Activated CD4-positive, alpha-beta T cell treated with anti-CD3 and anti-CD28 coated beads, Interleukin-2, amount 50 U/mL, for 16 hours (primary cell): Measurements from ENCODE around the gene MSH5.
"Not testable (repeated sequence)": the region's sequence is repeated elsewhere in the genome, so short reads cannot be mapped to it uniquely, and the experiment has no call there.

Source experiments
- DNase-seq: peaks from one replicate; pipeline ENCODE4 v3.0.0-alpha.2; 2020

The MSH5 gene

DNA sequence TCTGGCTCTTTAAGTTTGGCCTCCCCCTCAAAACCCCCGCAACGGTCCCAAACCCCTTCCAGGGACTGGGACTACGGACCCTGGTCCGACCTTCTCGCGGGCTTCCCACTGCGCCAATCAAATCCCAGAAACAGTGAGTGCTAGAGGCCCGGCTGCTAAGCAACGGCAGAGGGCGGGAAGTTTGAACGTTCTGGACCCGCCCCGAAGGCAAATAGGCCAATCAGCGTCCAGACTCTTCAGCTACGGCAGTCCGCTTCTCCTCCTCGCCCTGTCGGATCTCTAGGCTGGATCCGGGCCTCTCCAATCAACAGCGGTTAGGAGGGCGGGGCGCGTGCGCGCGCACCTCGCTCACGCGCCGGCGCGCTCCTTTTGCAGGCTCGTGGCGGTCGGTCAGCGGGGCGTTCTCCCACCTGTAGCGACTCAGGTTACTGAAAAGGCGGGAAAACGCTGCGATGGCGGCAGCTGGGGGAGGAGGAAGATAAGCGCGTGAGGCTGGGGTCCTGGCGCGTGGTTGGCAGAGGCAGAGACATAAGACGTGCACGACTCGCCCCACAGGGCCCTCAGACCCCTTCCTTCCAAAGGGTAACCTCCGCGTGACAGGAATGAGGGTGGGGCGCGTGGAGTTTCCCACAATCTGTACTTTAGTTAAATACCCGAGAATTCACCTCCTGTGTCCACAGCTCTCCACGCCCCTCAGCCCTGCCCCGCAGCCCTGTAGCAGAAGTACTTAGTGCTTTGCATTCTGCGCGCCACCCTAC, at the start of gene MSH5:
MSH5 (plus strand) TSS at position 367 of the 758 bp plus-strand sequence. CDS start 462 bp downstream, outside the sequence.
- DNase-seq, result peak; percentile 100

DNA sequence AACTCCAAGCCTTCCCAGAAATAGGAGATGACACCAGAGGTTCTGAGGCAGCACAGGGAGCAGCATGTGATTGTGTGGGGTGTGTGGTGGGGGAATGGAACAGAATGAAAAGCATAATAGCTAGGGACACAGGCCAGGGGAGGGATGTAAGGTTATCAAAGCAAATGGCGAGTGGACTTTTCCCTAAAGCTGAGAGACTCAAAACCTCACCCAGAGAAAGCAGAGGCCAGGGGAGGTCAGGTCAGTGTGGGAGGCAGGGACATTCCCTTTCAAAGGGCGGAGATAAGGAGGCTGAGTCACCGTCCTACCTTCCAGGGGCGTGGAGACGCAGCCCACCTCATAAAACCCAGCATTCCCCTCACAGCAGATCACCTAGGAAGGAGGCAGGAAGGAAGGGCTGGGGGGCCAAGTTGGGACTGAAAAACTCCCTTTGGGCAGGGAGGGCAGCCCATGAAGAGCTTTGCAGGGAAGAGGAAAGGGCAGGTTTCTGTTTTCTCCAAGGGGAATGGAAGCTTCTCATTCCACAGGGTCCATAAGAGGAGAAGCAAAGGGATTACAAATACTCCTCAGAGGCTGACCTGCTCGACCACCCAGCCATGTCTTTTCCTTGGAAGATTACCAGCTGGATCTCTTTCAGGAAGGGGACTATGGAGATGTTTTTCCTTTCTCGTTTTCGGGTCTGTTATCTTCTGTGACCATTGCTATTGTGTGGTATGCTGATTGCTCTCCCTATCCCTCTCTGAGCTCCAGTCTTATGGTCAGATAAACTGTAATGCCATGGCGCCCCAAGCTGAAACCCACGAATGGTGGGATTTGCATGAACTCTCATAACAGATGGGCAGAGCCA, 49.4 kb upstream of the MSH5 start:
- DNase-seq, result no peak

DNA sequence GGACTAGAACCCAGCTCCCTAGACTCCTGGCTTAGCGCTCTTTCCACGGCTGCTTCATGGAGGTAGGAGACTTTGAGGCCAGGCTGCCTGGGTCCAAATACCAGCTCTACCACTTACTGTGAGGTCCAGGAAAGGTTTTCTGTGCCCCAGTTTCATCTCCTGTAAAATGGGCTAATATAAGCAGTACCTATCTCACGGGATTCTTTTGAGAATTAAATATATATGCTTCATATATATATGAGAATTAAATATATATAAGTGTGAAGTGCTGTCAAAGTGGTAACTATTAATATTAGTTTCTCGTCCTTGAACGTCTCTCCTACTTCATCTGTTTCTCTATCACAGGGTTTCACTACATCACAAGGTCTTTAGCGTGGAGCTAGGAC, 48.7 kb upstream of the MSH5 start:
- DNase-seq, result no peak

DNA sequence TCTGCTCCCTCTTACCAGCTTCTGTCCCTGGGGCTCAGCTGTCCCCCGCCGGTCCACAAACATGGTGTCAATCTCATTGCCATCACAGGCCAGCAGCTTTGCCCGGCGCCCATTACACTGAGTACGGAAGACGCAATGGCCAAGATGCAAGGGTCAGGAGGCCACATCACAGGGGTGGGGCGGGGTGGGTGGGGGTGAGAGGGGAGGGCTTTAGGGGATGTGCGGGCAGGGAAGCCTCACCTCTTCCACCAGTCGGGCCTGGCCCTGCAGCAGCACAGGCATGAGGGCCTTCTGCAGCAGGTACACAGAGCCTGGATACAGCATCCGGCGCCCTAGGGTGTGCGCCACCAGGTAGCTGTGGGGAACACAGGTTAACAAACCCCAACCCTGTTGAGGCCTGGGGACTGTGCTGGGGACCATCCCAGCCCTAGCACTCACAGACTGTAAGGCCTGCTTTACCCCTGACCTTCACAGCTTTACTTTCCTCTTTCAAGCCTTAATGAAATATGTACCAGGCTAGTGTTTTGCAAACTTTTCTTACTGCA, 48.2 kb upstream of the MSH5 start:
- no peak for DNase-seq

DNA sequence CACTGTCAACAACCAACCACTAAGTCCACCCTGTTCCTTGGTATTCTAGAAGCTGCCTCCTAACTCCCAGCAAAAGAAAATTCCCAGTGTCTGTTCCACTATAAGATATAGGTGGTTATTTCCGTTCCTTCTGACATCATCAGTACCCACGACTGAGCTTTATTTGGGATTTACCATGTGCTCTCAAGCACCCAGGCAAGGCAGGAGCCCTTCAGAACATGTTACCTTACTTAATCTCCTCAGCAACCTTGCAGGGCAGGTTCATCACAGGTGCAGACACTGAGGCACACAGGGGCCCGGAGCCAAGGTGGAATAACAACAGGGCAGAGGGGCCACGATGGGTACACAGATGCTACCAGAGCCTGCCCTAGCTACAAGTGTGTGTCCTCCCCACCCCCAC, 47.5 kb upstream of the MSH5 start:
- DNase-seq, result no peak

DNA sequence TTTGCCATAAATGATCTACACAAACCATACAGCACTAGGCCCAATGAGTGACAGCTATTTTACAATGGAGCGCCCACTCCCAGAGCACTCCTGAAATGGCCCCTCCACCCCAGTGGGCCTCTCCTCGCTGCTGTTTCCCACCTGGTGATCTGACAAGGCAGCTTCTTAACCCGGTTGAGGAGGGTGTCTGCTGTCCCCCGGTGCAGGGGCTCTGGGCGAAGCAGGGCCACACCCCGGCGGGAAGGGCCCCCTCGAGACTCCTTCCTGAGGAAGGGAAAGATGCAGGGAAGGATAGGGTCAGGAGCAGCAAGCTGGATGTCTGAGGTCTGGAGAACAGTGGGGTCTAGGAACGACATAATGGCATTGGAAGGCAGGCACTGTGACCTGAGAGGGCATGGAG, 46.9 kb upstream of the MSH5 start:
- DNase-seq, result no peak

DNA sequence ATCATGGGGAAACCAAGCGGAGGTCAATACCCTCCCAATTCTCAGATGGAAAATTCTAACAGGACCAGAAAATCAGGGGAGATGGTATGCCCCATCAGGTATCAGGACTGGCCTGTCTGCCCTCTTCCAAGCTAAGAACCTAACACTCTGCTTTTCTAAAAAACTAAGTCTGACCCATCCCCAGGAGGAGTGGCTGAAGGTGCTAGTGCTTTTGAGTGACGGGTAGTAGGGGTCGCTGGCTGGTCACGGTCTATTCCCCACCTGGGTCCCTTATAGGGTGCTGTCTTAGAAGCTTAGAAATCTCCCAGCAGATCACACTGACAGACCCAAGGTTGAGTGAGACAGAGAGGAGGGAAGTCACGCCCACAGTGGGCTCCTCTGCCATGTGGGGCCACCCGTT, 46.3 kb upstream of the MSH5 start:
- DNase-seq, result no peak

DNA sequence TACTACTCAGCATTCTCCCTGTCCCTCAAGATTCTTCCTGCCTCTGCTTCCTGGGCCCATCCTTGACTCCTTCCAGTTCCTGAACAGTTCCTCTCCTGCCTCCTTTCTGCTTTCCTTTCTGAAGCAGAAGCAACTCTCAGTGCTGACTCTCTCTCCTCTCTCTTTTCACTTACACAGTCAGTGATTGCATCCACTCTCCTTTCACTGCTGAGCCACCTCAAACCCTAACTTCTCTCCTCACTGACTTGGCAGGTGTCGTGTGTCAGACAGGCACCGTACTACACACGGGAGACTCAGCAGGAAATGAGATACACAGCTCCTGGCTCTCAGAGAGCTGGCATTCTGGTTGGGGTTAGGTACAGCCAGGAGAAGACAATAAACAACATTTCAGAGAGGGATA, 42.2 kb upstream of the MSH5 start:
- DNase-seq, result peak; percentile 36

DNA sequence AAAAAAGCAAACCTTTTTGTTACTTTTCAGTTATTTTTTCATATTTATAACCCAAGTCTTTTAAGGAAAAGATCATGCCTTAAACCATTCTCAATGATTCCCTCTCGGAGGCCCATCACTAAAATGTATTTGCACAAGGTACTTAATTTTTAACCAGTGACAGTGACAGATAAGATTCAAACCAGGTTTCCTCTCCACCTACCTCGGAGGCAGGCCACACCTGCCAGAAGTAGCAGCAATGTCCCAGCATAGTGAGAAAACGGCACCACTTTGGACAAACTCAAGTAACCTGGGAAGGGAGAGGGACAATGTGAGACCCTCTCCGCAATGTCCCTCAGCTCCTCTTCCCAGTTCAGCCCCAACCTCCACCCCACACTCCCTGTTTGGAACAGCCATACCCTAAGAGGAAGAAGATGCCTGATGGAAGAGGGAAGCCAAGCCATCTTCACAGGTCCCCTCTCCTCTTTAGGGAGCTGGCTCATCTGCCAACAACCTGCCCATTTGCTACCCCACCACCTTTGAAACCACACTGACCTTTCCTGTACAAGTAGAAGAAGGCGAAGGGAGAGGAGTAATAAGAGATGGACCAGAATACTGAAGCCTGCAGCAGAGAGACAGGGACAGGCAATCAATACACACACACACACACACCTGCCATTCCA, 38.9 kb upstream of the MSH5 start:
- DNase-seq, result no peak

DNA sequence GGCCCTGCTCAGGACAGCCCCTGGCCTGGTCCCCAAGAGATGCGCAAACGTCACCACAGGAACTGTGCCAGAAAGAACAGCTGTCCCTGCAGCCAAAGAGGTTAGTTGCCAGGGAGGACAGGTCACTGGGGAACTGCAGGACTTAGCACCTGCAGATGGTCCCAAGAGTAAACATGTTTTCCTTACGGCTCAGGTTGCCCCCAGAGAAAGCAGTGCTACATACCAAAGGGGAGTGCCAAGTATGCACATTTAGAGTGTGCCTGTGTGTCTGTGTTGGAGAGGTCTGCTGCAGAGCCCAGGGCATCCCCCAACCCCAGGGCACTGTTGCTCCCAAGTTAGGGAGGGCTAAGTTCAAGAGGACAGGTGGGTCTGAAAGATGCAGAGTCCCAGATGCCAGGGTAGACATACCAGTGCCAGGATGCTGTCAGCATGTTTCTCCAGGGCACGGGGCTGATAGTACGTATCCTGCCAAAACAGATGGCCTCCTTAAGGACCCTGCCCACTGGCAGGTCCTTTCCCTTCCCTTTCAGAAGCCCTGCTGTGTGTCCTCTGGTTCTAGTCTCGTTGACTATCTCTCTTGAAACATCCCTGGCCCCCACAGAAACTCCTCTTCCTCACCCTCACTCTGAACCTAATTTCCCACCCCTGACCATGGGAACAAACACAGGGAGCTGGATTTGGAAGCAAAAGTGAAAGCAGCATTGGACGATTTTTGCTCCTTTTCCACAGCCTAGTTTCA, 38.0 kb upstream of the MSH5 start:
- DNase-seq, result no peak

DNA sequence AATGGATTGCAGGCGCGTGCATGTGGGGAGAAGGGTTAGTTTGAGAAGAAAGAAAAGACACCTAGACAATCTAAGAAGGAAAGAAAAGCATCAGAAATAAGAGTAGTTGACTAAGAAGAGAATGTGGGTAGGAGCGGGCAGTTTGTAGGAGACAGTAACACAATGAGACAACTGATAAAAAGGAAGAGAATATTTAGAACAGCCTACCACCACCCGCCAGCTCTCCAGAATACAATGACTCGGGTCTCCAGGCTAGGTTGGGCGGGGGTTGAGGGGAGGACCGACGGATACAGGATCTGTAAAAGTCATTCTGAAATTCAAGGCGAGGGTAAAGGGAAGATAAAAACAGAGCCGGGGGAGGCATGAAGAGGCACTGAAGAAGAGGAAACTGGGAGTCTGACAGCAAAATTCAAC, 37.4 kb upstream of the MSH5 start:
- DNase-seq, result peak; percentile 41

DNA sequence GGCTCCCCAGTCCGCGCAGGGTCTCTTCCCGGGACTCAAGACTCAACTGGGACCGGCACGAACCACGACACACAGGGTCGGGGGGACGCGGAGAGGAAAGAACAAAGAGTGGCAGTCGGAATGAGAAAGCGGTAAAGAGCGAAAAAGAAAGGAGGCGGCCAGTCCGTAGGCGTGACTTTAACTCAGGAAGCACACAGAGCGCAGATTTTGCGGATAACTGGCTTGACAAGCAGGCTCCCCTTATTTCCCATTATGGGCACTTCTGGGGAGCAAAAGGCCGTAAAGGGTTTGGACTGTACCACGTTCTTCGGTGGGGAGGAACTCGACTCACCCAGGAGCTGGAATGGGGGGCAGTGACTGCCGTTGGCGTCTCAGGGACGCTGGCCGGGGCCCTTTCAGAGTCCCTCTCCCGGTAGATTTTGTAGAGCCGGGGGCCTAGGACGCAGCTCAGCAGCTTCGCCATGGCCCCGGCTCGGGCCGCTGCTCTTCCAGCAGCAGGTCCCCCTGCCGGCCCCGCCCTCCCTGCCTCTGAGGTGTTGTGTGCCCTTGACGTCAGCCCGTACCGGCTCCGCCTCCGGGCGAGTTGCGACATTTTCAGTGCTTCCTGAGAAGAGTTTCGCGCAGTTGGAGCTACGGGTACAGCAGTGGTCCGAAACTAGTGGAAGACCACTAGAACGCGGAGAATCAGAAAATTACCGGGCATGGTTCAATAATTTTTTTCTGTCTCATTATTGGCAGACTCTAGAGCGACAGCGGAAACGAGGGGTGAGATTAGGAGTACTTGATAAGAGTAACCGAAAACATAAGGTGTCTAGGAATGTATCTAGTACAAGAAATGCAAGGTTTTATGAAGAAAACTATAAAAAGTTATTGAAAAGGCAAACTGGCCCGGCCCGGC, 36.7 kb upstream of the MSH5 start, which contains the start of gene ABHD16A:
ABHD16A (minus strand) TSS at position 506 of the 898 bp plus-strand sequence; CDS start at position 463, 43 bp downstream.
- DNase-seq, result peak; percentile 98

DNA sequence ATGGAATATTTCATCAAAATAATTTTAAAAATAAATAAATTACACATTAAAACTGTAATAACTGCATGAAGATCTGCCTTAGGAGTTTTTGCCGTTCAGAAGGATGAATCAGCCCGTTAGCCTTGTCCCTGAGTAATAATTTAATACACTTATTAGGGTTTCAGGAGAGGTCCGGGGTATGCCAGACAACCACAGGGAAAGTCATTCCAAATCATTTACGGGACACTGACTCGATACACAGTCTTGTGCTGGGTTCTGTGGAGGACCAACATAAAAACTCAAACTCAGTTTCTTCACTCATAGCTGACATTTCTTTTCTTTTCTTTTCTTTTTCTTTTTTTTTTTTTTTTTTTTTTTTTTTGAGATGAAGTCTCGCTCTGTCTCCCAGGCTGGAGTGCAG, 33.9 kb upstream of the MSH5 start:
- no peak for DNase-seq

DNA sequence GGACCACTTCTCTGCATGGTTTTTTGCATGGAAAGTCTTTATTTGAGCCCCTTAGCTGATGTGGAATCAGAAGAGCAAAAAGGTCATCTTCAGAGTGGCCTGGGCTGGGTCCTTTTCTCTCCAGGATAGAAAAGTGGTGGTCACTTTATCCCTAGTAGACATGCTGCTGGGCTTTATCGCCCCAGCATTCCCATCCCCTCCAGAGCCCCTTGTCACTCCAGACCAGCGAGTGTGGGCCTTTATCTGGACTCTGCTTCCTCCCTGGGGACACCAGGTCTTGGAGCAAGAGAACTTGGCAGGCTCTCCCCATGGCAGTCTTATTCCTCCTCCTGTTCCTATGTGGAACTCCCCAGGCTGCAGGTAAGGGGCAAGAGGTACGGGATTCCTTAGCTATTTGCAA, 33.2 kb upstream of the MSH5 start, which contains the start of gene LY6G6F:
LY6G6F (plus strand) TSS at position 268 of the 400 bp plus-strand sequence; CDS start at position 309, 41 bp downstream.
- DNase-seq, result no peak

DNA sequence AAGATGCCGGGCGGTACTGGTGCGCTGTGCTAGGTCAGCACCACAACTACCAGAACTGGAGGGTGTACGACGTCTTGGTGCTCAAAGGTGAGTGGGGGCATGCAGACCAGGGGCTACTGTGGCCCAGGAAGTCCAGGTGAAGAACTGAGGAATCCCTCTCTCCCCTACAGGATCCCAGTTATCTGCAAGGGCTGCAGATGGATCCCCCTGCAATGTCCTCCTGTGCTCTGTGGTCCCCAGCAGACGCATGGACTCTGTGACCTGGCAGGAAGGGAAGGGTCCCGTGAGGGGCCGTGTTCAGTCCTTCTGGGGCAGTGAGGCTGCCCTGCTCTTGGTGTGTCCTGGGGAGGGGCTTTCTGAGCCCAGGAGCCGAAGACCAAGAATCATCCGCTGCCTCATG, 32.1 kb upstream of the MSH5 start:
- no peak for DNase-seq

DNA sequence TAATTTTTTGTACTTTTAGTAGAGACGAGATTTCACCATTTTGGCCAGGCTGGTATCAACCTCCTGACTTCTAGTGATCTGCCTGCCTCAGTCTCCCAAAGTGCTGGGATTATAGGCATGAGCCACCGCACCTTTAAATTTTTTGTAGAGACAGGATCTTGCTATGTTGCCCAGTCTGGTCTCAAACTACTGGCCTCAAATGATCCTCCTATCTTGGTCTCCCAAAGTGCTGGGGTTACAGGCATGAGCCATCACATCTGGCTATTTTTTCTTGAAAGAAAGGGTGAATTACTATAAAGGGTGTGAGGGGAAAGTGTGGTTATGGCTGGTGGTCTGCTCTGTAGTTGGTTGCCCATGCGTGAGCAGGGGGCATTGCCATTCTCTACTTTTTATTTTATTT, 31.6 kb upstream of the MSH5 start:
- no peak for DNase-seq

DNA sequence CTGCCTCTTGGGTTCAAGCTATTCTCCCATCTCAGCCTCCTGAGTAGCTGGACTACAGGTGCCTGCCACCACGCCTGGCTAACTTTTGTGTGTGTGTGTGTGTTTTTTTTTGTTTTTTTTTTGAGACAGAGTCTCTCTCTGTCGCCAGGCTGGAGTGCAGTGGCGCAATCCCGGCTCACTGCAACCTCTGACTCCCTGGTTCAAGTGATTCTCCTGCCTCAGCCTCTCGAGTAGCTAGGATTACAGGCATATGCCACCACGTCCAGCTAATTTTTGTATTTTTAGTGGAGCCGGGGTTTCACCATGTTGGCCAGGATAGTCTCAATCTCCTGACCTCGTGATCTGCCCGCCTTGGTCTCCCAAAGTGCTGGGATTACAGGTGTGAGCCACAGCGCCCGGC, 30.6 kb upstream of the MSH5 start:
- not testable (repeated sequence) for DNase-seq

DNA sequence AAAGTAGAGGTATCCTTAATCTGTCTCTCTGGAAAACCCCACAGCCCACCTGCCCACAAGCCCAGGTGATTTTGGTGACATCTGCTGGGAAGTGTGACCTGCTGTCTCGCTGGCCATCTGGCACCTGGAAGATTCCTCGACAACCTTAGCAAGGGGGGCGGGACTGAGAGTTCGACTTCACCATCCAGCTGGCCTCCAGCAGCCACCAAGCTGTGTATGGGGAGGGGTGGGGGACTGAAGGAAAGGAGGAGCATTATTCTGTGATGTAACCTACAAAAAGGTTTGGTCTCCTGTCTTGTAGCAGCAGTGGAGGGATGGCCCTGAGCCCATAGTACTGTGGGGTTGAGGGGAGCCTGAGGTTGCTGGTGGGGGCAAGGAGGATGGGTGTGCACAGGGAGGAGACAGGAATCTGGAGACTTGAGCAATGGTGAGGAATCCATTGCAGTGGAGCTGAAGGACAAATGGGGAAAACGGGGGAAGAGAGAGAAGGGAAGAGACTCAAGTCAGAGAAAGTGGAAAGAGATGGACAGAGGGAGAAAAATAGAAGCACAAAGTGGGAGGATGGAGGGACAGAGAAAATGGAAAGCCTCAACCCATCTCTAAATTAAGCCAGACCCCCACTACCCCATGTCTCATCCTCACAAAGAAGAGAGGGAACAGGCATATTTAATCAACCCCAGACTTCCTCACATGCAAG, 29.1 kb upstream of the MSH5 start:
- no peak for DNase-seq

DNA sequence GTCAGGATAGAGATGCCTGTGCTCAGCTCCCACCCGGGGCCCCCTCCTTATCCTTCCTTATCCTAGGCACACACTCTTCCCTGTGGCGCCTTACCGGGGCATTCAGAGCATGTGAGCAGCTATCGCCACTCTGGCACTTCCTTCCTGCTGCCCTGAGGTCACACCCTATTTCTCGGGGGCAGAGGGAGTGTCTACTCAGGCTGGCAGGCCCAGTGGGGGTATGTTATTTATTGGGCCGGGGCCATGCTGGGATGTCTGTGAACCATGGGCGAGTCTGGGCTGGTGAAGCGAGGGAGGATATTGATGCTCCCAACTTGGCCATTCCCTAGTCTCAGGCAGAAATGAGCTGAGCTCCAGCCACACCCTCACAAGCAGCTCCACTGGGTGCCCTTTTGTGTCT, 28.6 kb upstream of the MSH5 start:
- no peak for DNase-seq

DNA sequence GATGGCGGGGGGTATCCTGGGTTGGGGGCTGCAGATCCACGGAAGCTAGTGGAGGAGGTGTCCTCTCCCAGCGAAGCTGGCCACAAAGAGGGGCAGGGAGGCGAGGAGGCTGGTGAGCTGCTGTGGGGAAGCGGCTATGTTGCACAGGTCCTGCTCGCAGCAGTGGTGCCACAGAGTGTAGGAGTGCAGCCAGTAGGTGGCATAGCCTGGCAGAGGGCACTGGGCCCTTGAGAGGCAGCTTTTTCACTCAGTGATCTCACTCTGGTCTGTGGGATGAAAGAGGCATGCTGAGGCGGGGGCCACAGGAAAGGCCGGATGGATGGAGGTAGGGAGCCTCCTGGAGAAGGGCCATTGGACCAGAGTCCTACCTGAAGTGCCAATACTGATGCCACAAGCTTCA, 27.5 kb upstream of the MSH5 start:
- DNase-seq, result no peak

DNA sequence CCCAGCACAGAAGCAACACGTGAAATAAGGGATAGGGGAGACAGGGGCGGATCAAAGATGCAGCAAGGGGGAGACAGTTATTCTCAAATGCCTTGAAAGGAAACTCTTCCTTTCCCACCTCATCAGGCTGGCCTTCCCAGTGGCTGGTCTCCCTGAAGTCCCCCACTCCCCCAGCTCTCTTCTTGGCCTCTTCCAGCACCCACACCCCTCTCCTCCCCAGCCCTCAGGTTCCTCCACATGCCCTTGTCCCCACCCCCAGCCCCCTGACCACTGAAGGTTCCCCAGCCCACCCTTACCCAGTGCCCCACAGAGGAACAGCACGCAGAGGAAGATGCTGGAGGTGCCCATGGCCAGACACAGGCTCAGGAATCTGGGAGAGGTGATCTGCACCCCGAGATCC, 26.3 kb upstream of the MSH5 start:
- no peak for DNase-seq
